HG03280 (cell line): ENCODE measurements around the gene GLT8D2.

ENCODE experiments used
- ATAC-seq: cut with Tn5 transposase; IDR thresholded peaks from one replicate; pipeline ENCODE4 v1.9.1; 2021; ENCODE audit warnings: mild to moderate bottlenecking, moderate library complexity; ENCODE audit not compliant: unreplicated experiment

GLT8D2 gene, protein sequence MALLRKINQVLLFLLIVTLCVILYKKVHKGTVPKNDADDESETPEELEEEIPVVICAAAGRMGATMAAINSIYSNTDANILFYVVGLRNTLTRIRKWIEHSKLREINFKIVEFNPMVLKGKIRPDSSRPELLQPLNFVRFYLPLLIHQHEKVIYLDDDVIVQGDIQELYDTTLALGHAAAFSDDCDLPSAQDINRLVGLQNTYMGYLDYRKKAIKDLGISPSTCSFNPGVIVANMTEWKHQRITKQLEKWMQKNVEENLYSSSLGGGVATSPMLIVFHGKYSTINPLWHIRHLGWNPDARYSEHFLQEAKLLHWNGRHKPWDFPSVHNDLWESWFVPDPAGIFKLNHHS

DNA sequence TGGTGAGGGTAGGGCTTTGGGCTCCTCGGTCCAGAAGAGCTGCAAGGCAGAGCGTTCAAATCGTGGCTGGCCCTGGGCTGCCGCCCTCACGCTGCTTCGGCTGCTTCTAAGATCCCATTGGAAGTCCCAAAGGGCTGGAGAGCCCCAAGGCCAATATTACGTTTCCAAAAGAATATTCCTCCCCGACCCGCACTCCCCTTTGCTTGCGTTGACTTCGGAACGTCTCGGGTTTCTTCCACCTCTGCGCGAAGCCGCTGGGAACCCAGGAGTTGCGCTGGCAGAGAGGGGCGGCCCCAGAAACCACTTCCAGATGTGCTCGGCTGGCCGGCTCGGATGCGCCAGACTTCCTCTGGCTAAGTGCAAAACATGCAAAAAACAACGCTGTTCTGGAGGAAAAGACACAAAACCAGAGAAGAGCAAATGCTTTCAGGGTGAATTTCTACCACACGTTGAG is at the start of gene GLT8D2:
GLT8D2 (minus strand) TSS at position 285 of the 454 bp plus-strand sequence. CDS start 30,539 bp downstream, outside the sequence.
- no peak for ATAC-seq

DNA sequence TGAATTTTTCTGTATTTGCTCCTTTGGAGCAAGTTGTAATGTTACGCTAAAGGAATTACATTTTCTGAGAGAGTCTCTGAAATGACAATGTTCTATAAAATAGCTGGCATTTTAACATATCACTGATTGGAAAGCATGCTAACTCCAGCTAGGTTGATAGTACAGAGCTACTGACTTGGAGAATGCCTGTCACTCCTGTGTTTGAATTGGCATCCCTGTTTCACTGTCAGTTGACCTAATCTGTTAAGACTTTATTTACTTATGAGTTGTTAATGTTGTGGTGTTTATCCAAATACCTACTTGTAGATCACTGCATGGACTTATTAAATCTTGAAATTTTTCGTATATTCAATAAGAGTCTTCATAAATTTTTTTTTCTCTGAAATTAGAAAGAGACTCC is 48.0 kb upstream of the GLT8D2 start:
- ATAC-seq: no peak

DNA sequence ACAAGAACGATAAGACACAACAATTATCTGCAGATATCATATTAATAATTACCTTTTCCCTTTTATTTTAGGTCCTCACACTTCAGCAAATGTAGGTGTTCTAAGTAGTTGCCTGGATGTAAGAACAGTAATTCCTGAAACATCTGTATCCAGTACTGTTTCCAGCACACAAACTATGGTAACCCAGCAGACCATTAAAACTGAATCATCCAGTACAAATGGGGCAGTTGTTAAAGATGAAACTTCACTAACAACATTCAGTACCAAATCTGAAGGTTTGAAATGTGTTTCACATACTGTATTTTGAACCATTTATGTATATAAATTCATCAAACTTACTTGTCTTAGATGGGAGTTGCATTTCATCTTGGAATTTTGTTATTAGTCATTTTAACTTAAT is 45.3 kb upstream of the GLT8D2 start:
- ATAC-seq: no peak

DNA sequence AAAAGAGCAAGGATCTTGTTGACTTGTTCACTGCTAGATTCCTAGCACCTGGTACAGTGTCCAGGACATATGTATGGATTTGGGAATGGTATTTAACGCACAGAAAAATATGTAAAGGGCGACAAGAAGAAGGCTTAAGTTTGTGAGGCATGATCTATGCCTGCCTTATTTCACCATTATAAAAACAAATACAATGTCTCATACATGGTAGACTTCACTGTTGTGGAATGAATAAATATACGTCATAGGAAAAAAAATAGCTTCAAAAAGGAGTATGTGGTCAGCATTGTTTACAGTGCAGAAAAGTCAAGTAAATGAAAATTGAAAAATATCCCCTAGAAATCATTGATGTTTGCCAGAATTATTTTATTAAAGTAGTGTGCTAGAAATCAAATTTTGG is 44.3 kb upstream of the GLT8D2 start:
- ATAC-seq: no peak

- ATAC-seq: no peak
Observed at GRCh38 chr12:104091136-104091535, 41.1 kb upstream of the GLT8D2 start.

- no peak for ATAC-seq
Observed at GRCh38 chr12:104090685-104091084, 40.7 kb upstream of the GLT8D2 start.

GRCh38 chr12:104083769-104084475 is 33.9 kb upstream of the GLT8D2 start:
- peak; percentile 72 for ATAC-seq

DNA sequence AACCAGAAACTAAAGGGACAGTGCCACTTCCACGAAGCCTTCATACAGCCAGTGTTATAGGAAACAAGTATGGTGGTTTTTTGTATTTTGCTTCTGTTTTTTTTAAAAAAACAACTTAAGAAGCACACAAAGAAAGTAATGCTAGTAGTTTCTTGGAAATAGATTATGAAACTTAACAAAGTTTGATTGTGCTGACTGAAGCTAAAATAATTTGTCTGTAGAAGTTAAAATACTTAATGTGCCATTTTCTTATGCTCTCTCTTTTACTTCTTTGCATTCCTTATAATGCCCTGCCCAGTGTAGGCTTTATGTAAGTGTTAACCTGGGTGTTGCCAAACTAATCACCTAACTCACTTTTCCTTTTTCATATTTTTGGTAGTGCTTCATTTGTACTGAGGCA is 30.8 kb upstream of the GLT8D2 start:
- ATAC-seq: no peak

GRCh38 chr12:104079024-104079423 is 29.0 kb upstream of the GLT8D2 start:
- no peak for ATAC-seq

DNA sequence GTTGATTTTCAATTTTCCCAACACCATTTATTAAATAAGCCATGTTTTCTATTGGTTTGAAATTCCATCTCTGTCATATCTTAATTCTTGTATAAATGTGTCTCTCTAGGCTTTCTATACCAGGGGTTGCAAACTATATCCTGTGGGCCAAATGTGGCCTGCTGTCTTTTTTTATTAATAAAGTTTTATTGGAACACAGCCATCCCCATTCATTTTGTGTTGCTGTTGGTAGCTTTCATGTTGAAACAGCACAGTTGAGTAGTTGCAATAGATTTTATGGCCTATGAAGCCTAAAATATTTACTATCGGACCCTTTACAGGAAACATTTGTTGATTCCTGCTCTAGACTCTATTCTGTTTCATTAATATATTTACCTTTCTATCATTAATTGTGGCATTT is 23.7 kb upstream of the GLT8D2 start:
- no peak for ATAC-seq

GRCh38 chr12:104072099-104072498 is 22.1 kb upstream of the GLT8D2 start:
- no peak for ATAC-seq

GRCh38 chr12:104064842-104065427 is 14.9 kb upstream of the GLT8D2 start:
- ATAC-seq: peak; percentile 3

DNA sequence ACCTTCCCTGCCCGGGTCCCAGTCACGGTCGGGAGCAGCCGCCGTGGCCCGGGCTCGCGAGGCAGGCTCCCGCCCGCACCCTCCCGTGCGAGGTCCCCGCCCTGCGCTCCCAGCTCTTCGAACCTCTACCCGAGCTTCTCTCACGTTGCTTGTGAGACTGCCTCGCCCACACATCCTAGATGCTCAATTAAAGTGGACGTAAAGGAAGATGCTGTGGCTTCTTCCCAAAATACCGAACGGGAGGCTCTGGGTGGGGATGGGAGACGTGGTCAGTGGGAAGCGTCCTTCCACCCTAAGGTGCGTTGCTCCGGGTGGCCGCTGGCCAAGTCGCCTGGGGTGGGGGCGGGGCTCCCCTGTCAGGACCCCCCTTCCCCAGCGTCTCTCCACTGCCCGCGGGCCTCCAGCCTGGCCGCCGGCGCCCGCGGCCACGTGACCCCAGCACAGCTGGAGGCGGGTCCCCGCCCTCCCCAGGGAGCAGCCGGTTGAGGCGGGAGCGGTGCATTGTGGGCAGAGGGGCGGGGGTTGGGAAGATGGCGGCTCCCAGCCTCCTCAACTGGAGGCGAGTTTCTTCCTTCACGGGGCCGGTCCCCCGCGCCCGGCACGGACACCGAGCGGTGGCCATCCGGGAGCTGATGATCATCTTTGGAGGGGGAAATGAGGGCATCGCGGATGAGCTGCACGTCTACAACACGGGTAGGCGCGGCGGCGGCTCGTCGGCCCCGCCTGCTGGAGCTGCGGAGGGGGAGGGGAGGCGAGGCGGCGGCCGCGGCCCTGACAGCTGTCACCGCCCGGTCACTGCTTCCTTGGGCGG is 14.2 kb upstream of the GLT8D2 start, which contains the start of gene HCFC2:
HCFC2 (plus strand) TSS at position 501 of the 811 bp plus-strand sequence; CDS start at position 531, 30 bp downstream.
- ATAC-seq: peak; percentile 91

GRCh38 chr12:104063712-104064030 is 13.7 kb upstream of the GLT8D2 start:
- ATAC-seq: peak; percentile 35

- no peak for ATAC-seq
Observed at GRCh38 chr12:104060791-104061190, 10.8 kb upstream of the GLT8D2 start.

DNA sequence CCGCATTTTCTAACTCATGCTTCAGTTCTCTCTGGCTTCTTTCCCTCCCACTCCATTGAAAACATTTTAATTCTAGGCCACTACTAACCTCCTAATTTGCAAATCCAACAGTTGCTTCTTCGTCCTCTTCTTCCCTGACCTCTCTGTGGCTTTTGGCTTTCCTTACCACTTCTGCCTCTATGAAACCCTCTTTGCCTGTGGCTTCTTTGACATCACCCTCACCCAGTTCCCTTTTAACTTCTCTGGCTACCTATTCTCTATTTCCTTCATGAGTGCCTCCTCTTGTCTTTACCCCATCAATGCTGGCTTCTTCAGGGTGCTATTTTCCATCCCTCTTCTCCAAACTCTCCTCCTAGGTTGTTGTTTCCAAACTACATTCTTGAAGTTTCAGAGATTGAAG is 10.0 kb upstream of the GLT8D2 start:
- ATAC-seq: no peak

GRCh38 chr12:104058802-104059201 is 8.8 kb upstream of the GLT8D2 start:
- ATAC-seq: no peak

GRCh38 chr12:104057771-104058197 is 7.8 kb upstream of the GLT8D2 start:
- ATAC-seq: no peak

DNA sequence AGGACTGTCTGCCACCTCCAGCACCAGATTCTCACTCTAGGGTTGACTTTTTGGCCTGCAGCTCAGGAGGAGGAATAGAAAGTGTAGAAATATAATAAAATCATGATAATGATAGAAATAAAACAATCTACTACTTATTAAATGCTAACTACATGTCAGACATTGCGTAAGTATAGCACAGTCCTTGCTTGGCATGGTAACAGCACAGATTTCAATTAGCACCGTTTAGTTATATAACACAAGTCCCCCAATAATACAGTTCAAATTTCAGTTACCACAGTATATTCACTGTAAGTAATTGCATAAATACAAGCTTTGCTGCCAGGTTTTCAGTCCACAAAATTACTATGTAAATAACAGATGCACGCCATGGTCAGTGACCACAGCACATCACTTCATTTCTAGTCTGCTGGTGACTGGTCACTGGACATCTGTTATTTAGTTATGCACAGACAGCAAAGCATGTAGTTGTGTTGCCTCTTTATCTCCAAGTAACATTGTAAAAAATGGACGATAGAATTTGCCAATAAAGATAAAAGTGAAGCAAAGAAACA is 6.5 kb upstream of the GLT8D2 start:
- ATAC-seq: no peak

- no peak for ATAC-seq
Observed at GRCh38 chr12:104055686-104056388, 5.8 kb upstream of the GLT8D2 start.
